ENCODE data around the gene NTRK2. TPM values are rescaled to one million over a fixed set of nuclear protein-coding genes. Genes with fewer than 3 reads are reported as not detected.

Gene NTRK2
- total RNA-seq (2014; rRNA removed; shearing (Covaris generic)) = not detected in 2 replicates

DNA sequence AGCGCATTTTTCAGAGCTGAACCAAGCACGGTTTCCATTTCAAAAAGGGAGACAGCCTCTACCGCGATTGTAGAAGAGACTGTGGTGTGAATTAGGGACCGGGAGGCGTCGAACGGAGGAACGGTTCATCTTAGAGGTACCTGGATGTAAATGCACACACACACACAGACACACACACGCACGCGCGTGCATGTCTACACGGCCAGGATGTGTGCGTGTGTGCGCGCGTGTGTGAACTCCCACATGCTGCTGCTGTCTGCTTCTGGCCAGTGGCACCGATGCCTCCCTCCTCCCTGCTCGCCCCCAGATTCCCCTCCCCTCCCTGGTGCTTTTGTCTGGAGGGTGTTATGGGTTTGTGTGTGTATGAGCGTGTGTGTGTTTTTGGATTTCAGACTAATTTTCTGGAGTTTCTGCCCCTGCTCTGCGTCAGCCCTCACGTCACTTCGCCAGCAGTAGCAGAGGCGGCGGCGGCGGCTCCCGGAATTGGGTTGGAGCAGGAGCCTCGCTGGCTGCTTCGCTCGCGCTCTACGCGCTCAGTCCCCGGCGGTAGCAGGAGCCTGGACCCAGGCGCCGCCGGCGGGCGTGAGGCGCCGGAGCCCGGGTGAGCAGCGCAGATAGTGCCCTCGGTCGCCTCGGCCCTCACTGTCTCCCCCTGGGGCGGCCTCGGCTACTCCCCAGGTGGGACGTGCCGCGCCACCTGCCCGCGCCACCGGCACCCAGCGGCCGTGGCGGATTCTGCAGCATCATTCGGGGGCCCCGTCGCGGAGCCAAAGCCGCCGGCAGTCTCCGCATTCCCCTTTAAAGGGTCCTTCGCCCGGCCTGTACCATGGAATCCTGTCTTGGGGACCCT, at the start of gene NTRK2:
Gene NTRK2, plus strand, starts transcription at position 442 of the 850 bp plus-strand sequence. CDS start 1,020 bp downstream, outside the sequence.
- H3K4me3 ChIP-seq (ENCODE audit: insufficient read depth, low read depth, low read length) = peak within 1 kb of the TSS; percentile 42
- H3K27me3 ChIP-seq (ENCODE audit: control insufficient read depth, insufficient read depth, low read length) = peaks cover 52% of the 10 kb centered on the region
- no peaks in the 10 kb centered on the region for H3K36me3 ChIP-seq (replicated peaks; ENCODE audit: control insufficient read depth, insufficient read depth, low read length)
- peak; percentile 81 for DNase-seq

DNA sequence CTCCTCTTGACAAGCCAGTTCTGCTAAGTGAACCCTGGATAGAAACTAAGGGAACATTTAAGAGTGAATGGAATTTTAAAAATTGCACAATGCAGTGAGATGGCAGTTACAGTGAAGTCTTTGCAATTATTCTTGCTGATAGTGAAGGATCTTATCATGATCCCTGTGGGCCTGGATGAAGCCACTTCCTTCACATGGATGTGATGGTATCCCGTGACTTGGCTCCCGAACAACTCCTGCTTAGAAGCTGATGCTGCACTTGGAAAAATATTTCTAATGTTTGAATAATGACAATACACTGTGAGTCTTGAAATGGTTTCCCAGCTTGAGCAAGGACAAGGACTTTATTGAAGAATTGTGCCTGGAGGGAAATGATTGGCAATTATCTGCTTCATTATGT, 49.2 kb upstream of the NTRK2 start:
- H3K4me3 ChIP-seq (ENCODE audit: insufficient read depth, low read depth, low read length) = no peak overlapping the region
- H3K36me3 ChIP-seq (replicated peaks; ENCODE audit: control insufficient read depth, insufficient read depth, low read length) = no peaks in the 10 kb centered on the region
- no peak for DNase-seq
- no peaks in the 10 kb centered on the region for H3K27me3 ChIP-seq (ENCODE audit: control insufficient read depth, insufficient read depth, low read length)

DNA sequence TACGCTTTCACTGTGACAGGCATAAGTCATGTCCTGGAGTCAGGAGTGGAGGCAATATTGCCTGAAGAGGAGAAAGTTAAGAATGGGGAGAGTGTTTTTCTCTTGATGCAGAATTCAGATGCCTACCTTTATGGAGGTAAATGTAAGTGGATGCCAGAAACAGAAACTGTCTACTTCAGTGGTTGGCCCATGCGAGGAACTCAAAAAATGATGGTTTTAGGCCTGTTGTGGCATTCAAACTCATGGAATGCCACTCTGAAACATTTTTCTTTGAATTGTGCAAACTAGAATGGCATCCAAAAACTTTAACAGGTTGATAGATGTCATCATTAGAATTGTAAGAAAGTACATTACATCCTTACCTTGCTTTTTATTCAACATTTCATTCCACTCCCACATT, 47.7 kb upstream of the NTRK2 start:
- no peak overlapping the region for H3K4me3 ChIP-seq (ENCODE audit: insufficient read depth, low read depth, low read length)
- no peak for DNase-seq
- H3K27me3 ChIP-seq (ENCODE audit: control insufficient read depth, insufficient read depth, low read length) = no peaks in the 10 kb centered on the region
- H3K36me3 ChIP-seq (replicated peaks; ENCODE audit: control insufficient read depth, insufficient read depth, low read length) = no peaks in the 10 kb centered on the region

DNA sequence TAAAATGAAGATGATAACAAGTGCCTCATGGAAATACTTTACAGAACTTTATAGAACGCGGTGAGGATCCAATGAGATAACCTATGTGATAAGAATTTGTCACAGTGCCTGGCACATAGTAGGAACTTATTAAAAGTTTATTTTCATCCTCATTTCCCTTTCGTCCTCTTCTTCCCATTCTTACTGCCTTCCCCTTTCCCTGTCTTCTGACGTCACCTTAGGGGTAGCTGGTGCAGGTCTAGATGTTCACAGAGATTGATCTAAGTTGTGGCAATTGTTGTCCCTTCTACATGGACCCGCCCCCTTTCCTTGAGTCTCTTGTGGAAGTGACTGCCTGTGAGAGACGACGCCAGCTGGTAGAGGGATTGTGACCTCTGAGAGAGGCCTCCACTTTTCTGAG, 46.5 kb upstream of the NTRK2 start:
- Histone ChIP-seq H3K27me3 (ENCODE audit: control insufficient read depth, insufficient read depth, low read length) (no peaks in the 10 kb centered on the region), H3K36me3 (replicated peaks; ENCODE audit: control insufficient read depth, insufficient read depth, low read length) (no peaks in the 10 kb centered on the region), H3K4me3 (ENCODE audit: insufficient read depth, low read depth, low read length) (no peak overlapping the region)
- DNase-seq = no peak

- DNase-seq = no peak
- no peak overlapping the region for H3K4me3 ChIP-seq (ENCODE audit: insufficient read depth, low read depth, low read length)
- H3K27me3 ChIP-seq (ENCODE audit: control insufficient read depth, insufficient read depth, low read length) = no peaks in the 10 kb centered on the region
- H3K36me3 ChIP-seq (replicated peaks; ENCODE audit: control insufficient read depth, insufficient read depth, low read length) = no peaks in the 10 kb centered on the region
Measured at GRCh38 chr9:84636436-84636835, 33.1 kb upstream of the NTRK2 start.

DNA sequence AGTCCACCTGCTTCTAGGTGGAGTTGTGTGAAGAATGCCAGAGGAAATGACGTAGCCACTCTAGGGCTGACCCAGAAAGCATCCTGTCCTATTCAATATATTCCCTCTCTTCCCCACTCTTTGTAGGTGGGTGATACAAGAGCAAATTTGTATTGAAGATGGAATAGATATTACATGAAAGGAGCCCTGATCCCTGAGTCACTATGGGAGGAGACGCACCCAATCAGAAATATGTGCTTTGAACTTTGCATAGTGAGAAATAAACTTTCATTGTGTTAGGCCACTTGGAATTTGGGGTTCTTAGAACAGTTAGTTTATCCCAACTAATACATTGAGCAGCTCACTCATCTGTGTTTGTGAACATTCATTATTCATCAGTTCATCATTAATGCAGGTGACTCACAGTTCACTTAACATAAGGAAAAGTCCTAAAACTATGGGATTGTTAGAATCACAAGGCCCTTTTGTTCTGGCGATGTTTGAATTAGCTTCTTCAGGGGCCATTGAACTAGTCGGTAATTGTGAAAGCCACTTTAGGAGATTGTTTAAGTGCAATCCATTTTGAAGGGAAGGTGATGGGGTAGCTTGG, 26.9 kb upstream of the NTRK2 start:
- Histone ChIP-seq H3K27me3 (ENCODE audit: control insufficient read depth, insufficient read depth, low read length) (no peaks in the 10 kb centered on the region), H3K4me3 (ENCODE audit: insufficient read depth, low read depth, low read length) (no peak overlapping the region), H3K36me3 (replicated peaks; ENCODE audit: control insufficient read depth, insufficient read depth, low read length) (no peaks in the 10 kb centered on the region)
- no peak for DNase-seq

GRCh38 chr9:84647699-84648098, 21.8 kb upstream of the NTRK2 start:
- no peak for DNase-seq
- H3K36me3 ChIP-seq (replicated peaks; ENCODE audit: control insufficient read depth, insufficient read depth, low read length) = no peaks in the 10 kb centered on the region
- no peak overlapping the region for H3K4me3 ChIP-seq (ENCODE audit: insufficient read depth, low read depth, low read length)
- H3K27me3 ChIP-seq (ENCODE audit: control insufficient read depth, insufficient read depth, low read length) = no peaks in the 10 kb centered on the region

DNA sequence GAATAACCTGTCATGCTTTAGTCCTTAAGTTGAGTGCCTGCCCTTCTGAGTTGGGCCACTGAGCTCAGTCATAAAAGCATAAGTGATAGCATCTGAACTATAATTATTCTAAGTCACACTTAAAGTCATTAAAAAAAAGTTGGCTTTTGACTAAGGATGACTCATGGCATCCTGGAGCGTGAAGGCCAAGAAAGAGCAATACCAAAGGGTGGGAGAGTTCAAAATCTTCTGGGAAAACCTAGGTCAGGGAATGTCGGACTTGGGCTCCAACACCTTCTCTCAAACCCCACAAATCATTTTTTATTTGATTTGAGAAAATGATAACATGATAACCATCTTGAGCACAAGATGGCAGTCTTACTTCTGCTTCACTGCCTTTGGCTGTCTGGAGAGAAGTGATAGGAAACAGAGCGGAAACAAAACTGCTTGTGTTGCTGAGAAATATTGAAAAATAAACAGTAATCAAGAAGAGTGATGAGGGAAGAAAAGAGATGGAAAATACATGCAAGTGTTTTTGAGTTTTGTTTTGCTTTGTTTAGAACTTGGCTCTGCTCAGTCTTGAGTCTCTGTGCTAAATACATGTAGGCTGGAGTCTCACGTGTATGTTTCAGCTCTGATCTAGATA, 16.9 kb upstream of the NTRK2 start:
- Histone ChIP-seq H3K36me3 (replicated peaks; ENCODE audit: control insufficient read depth, insufficient read depth, low read length) (no peaks in the 10 kb centered on the region), H3K4me3 (ENCODE audit: insufficient read depth, low read depth, low read length) (no peak overlapping the region), H3K27me3 (ENCODE audit: control insufficient read depth, insufficient read depth, low read length) (no peaks in the 10 kb centered on the region)
- DNase-seq = no peak

DNA sequence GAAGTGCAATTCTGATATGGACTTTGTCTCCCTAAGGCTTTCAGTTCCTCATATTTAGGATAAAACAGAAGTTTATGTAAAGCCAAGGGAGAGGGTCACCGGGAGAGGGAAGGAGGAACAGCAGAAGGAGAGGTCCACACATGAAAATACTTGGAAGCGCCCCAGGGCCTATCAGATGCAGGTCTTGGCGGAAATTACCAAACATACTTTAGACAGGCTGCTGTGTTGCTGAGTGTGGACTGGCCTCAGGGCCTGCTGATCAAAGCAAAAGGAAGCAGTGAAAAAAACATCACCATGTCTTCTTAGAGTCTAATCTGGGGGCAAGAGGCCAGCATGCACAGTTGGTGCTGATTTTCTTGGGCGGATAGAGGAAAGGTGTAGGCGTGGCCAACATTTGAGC, 14.1 kb upstream of the NTRK2 start:
- Histone ChIP-seq H3K27me3 (ENCODE audit: control insufficient read depth, insufficient read depth, low read length) (no peaks in the 10 kb centered on the region), H3K4me3 (ENCODE audit: insufficient read depth, low read depth, low read length) (no peak overlapping the region), H3K36me3 (replicated peaks; ENCODE audit: control insufficient read depth, insufficient read depth, low read length) (no peaks in the 10 kb centered on the region)
- no peak for DNase-seq

DNA sequence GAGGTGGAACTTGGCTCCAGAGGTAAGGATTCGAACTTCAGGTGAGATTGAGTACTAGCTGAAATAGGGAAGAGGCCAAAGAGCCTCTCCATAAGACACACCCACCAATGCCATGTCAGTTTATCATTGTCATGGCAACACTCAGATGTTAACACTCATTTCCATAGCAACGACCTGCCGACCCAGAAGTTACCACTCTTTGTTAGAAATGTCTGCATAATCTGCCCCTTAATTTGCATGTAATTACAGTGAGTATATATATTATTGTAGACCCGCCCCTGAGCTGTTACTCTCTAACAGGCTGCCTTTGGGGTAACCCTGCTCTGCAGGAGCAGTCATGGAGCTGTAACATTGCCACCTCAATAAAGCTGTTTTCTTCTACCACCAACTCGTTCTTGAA, 10.2 kb upstream of the NTRK2 start:
- no peaks in the 10 kb centered on the region for H3K36me3 ChIP-seq (replicated peaks; ENCODE audit: control insufficient read depth, insufficient read depth, low read length)
- H3K27me3 ChIP-seq (ENCODE audit: control insufficient read depth, insufficient read depth, low read length) = no peaks in the 10 kb centered on the region
- no peak for DNase-seq
- H3K4me3 ChIP-seq (ENCODE audit: insufficient read depth, low read depth, low read length) = no peak overlapping the region

GRCh38 chr9:84659773-84660172, 9.8 kb upstream of the NTRK2 start:
- Histone ChIP-seq H3K36me3 (replicated peaks; ENCODE audit: control insufficient read depth, insufficient read depth, low read length) (no peaks in the 10 kb centered on the region), H3K27me3 (ENCODE audit: control insufficient read depth, insufficient read depth, low read length) (no peaks in the 10 kb centered on the region), H3K4me3 (ENCODE audit: insufficient read depth, low read depth, low read length) (no peak overlapping the region)
- no peak for DNase-seq

DNA sequence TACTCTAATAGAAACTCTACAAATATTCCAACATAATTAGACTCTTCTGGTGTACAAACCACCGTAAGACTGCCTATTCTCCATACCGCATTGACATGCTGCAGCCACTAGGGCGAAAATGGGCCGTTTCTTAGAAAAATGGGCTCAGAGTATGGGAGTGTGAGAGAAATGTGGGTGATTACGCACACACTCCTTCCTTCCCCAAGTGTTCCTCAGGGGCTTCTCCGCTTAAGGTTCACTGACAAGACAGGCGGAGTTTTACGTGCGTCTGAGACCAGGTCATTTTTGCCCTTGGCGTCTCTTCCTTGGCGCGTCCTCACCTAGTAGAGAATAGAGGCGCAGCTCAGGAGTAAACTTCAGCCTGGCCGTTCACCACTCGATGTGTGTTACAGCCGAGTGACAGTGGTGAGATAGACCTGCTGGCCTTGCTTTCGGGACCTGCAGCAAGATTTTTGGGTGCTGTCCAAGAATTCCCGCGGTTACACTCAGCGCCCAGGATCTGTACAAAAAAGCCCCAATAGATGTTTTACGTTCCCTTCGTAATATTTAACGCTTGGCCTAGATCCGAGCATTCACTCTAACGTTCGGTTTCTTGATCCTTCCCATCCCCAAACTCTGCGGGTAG, 1.8 kb upstream of the NTRK2 start:
- DNase-seq = peak; percentile 66
- Histone ChIP-seq H3K36me3 (replicated peaks; ENCODE audit: control insufficient read depth, insufficient read depth, low read length) (no peaks in the 10 kb centered on the region), H3K27me3 (ENCODE audit: control insufficient read depth, insufficient read depth, low read length) (peaks cover 52% of the 10 kb centered on the region), H3K4me3 (ENCODE audit: insufficient read depth, low read depth, low read length) (peak overlapping the region; percentile 24)

DNA sequence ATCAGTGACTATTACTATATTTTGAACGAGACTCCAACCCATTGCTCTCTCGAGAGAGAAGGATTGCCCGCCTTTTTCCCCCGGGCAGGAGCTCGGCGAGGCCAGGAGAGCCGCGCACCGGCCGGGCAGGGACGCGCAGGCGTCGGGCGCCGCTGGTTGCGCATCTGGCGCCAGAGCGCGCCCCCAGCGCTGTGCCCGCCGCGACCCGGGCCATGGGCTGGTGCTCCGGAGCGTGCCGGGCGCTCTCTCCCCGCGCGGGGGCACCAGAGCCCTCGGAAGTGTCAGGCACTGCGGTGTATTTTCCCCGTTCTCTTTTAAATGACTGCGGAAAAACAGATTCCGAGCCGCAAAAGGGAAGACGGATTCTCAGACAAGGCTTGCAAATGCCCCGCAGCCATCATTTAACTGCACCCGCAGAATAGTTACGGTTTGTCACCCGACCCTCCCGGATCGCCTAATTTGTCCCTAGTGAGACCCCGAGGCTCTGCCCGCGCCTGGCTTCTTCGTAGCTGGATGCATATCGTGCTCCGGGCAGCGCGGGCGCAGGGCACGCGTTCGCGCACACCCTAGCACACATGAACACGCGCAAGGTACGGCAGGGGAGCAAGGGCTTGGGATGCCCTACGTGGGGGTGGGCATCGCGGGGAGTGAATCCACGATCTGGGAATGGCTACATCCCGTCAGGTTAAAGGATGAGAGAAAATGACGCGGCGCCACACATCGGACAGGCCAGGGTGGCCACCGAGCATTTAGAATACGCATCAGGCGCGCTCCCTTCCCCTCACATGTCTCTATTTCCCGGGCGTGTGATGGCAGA, 1.1 kb upstream of the NTRK2 start:
- peaks cover 52% of the 10 kb centered on the region for H3K27me3 ChIP-seq (ENCODE audit: control insufficient read depth, insufficient read depth, low read length)
- H3K36me3 ChIP-seq (replicated peaks; ENCODE audit: control insufficient read depth, insufficient read depth, low read length) = no peaks in the 10 kb centered on the region
- DNase-seq = peak; percentile 91
- peak overlapping the region; percentile 42 for H3K4me3 ChIP-seq (ENCODE audit: insufficient read depth, low read depth, low read length)

DNA sequence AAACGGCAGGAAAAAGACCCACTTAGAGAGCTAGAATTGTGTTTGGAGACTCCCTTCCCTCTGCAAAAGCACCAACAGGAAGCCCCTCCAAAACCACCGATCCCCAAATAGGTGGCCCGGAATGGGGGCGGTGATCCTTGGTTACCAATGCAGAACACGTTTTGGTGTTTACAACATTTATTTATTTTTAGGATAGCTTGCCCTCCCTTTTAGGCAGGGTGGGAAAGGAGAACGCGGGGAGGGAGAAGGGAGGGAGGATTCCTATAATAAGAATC, 579 bp upstream of the NTRK2 start:
- no peak for DNase-seq
- H3K36me3 ChIP-seq (replicated peaks; ENCODE audit: control insufficient read depth, insufficient read depth, low read length) = no peaks in the 10 kb centered on the region
- peak overlapping the region; percentile 42; the same call in 1 of the 2 replicates for H3K4me3 ChIP-seq (ENCODE audit: insufficient read depth, low read depth, low read length)
- peaks cover 52% of the 10 kb centered on the region for H3K27me3 ChIP-seq (ENCODE audit: control insufficient read depth, insufficient read depth, low read length)
